ENCODE measurements around the gene NCAM2.

Gene NCAM2

DNA sequence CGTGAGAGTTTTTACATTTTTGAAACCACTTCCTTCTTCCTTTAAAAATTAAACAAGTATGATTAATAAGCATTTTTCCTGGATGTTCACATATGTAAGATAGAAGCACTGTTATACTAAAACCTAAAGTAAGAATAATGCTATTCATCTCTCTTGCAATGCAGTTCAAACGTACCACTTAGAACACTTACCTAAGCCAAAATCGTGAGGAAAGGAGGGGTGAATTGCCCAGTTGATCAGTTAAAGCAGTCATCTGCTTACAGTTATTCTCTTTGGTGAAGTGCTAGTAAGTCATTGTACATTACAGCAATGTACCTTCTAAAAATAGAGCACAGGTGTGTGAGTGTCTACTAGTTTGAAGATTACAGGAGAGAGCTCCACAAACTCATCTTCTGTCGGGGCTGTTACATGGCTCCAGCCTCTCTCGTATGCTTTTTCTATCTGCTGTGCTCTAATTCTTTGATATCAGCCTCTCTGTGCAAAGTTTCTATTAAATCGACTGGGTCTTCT is 3.4 kb downstream of the NCAM2 start:
- TF ChIP-seq, protein P1, sequence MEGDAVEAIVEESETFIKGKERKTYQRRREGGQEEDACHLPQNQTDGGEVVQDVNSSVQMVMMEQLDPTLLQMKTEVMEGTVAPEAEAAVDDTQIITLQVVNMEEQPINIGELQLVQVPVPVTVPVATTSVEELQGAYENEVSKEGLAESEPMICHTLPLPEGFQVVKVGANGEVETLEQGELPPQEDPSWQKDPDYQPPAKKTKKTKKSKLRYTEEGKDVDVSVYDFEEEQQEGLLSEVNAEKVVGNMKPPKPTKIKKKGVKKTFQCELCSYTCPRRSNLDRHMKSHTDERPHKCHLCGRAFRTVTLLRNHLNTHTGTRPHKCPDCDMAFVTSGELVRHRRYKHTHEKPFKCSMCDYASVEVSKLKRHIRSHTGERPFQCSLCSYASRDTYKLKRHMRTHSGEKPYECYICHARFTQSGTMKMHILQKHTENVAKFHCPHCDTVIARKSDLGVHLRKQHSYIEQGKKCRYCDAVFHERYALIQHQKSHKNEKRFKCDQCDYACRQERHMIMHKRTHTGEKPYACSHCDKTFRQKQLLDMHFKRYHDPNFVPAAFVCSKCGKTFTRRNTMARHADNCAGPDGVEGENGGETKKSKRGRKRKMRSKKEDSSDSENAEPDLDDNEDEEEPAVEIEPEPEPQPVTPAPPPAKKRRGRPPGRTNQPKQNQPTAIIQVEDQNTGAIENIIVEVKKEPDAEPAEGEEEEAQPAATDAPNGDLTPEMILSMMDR (IDR thresholded peaks at IDR 0.05; ENCODE audit: extremely low read depth, missing control alignments): no peak
- DNase-seq (ENCODE audit: low spot score): no peak

GRCh38 chr21:21002153-21002552 is 3.9 kb downstream of the NCAM2 start:
- TF ChIP-seq, protein P1 (IDR thresholded peaks at IDR 0.05; ENCODE audit: extremely low read depth, missing control alignments): no peak
- DNase-seq (ENCODE audit: low spot score): no peak

GRCh38 chr21:21003701-21004100 is 5.5 kb downstream of the NCAM2 start:
- DNase-seq (ENCODE audit: low spot score): no peak
- TF ChIP-seq, protein P1 (IDR thresholded peaks at IDR 0.05; ENCODE audit: extremely low read depth, missing control alignments): peak; percentile 11

DNA sequence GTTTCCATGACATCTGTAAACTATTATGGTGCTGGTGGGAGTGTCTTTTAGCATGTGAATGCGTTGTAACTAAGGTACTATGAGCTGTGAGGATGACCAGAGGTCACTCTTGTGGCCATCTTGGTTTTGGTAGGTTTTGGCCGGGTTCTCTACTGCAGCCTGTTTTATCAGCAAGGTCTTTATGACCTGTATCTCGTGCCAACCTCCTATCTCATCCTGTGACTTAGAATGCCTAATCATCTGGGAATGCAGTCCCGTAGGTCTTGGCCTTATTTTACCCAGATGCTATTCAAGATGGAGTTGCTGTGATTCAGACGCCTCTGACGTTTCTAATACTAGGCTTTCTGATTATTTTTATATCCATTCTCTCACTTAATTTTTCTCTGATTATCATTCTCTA is 9.4 kb downstream of the NCAM2 start:
- no peak for DNase-seq (ENCODE audit: low spot score)
- TF ChIP-seq, protein P1 (IDR thresholded peaks at IDR 0.05; ENCODE audit: extremely low read depth, missing control alignments): no peak

DNA sequence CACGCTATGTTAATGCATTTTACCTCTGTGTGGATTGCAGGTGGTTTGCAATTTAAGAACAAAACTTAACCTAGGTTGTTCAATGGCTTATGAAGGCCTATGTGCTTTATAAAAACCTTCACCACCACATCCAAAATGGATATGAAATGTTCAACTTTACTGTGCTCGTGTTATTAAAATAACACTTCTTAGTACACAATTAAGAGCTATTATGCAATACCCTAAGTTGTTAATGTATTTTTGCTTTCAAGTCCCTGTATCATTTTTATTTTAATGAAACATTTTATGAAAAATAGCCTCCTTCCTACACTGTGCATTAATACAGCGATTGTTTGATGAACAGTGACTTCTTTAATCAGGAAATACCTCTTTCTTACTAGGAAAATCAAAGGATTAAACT is 12.0 kb downstream of the NCAM2 start:
- DNase-seq (ENCODE audit: low spot score): no peak

GRCh38 chr21:21010698-21011097 is 12.5 kb downstream of the NCAM2 start:
- TF ChIP-seq, protein P1 (IDR thresholded peaks at IDR 0.05; ENCODE audit: extremely low read depth, missing control alignments): no peak

More for the DNA sequence above, 12.0 kb downstream of the NCAM2 start:
- TF ChIP-seq, protein P1 (IDR thresholded peaks at IDR 0.05; ENCODE audit: extremely low read depth, missing control alignments): no peak

DNA sequence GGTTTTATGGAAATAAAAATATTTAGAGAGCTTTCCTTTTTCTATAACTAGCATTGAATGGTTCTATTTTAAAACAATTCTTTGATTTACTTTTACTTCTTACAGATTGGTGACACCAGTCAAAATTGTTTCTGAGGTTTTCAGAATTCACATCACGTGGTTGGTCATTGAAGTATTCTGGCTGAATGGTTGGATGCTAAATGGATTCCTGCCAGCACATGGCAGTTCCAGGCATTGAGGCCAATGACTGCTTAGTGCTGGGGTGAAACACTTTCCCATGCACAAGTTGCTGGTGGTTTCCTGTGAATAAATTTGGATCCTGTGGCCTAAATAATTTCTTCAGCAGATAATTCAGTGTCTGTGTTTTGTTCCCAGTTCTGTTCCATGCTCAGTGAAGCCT is 20.6 kb downstream of the NCAM2 start:
- TF ChIP-seq, protein P1 (IDR thresholded peaks at IDR 0.05; ENCODE audit: extremely low read depth, missing control alignments): no peak
- no peak for DNase-seq (ENCODE audit: low spot score)

More at GRCh38 chr21:21010698-21011097, 12.5 kb downstream of the NCAM2 start:
- no peak for DNase-seq (ENCODE audit: low spot score)
